22Rv1 (cell line): ENCODE results near the gene COL5A1.

Experiments used
- ZFX ChIP-seq: fragments of 450-650 bp; IDR thresholded peaks from 2 replicates; pipeline ENCODE4 v1.6.1; 2017; ENCODE audit warnings: antibody characterized with exemption, borderline replicate concordance
- TF ChIP-seq, protein P1 (sequence below): fragments of 450-650 bp; IDR thresholded peaks from 2 replicates; pipeline ENCODE4 v1.5.1; 2017; ENCODE audit warnings: mild to moderate bottlenecking

DNA sequence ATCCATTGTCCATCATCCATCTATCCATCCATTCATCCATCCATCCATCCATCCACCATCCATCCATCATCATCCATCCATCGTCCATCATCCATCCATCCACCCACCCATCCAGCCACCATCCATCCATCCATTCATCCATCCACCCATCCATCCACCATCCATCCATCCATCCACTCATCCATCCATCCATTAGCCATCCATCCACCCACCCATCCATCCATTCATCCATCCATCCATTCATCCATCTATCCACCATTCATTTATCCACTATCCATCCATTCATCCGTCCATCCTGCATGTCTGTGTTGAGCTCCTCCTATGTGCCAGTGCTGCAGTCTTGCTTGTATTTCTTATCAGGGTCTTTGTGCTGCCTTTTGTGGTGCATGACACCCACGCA, 44.2 kb downstream of the COL5A1 start:
- TF ChIP-seq ZFX, result no peak
- TF ChIP-seq, protein P1, sequence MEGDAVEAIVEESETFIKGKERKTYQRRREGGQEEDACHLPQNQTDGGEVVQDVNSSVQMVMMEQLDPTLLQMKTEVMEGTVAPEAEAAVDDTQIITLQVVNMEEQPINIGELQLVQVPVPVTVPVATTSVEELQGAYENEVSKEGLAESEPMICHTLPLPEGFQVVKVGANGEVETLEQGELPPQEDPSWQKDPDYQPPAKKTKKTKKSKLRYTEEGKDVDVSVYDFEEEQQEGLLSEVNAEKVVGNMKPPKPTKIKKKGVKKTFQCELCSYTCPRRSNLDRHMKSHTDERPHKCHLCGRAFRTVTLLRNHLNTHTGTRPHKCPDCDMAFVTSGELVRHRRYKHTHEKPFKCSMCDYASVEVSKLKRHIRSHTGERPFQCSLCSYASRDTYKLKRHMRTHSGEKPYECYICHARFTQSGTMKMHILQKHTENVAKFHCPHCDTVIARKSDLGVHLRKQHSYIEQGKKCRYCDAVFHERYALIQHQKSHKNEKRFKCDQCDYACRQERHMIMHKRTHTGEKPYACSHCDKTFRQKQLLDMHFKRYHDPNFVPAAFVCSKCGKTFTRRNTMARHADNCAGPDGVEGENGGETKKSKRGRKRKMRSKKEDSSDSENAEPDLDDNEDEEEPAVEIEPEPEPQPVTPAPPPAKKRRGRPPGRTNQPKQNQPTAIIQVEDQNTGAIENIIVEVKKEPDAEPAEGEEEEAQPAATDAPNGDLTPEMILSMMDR, result no peak
